HG03565 (cell line): ENCODE results near the gene FDX1.

ENCODE experiments used
- ATAC-seq: cut with Tn5 transposase; IDR thresholded peaks from one replicate; pipeline ENCODE4 v1.9.1; 2021; ENCODE audit warnings: mild to moderate bottlenecking, moderate library complexity; ENCODE audit not compliant: unreplicated experiment

The FDX1 gene

DNA sequence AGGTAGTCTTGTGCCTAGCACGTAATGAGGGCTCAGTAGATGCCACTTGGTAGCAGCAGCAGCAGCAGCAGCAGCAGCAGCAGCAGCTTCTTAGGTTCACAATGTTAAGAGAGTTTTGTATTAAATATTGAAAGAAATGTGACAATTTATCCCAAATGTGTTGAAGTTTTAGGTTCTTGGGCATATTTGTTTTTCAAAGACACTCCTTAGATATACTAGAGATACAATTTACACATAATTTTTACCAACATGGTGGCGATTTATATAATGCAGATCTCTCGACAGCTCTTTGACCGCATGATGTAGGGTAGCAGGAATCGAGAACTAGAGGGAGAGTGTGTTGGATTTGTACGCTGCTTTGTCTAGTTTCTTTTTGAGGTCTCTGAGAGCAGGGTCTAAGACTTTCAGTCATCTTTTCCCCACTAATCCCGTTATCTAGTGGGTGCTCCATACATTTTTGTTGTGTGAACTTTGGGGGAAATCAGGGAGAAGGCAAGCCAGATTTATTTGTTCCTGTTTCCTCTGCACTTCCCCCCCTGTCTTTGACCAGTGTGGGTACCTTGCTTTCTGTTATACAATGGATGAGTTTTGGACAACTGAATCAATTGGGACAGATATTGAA lies 1.4 kb downstream of the FDX1 start:
- no peak for ATAC-seq

- no peak for ATAC-seq
Measured at GRCh38 chr11:110431674-110432073, 1.9 kb downstream of the FDX1 start.

DNA sequence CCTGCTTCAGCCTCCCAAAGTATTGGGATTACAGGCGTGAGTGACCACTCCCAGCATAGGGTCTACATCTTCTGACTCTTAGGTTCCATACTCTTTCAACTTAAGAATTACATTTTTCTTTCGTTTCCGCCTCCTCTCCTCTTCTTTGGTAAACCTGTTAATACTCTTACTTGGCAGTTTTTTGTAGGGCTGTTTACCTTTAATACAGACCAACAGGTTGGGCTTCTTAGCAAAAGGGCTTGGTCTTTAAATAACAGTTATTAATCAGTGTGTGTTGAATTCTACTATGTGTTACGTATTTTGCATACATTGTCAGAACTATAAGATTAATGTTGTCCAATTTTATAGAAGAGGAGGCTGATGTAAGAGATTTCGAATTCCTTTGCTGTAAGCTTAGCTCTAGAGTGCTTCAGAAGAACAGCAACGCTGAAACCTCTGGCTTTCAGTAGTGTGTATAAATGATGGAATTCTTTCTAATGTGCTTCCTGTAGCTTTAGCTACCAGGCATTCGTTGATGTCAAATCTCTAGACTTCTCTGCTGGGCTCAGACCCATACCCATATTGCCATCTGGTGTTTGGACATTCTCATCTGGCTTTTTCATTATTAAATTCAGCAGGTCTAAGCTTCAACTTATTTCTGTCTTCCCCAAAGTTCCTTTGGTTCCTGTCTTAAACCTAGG lies 3.1 kb downstream of the FDX1 start:
- ATAC-seq, result no peak

DNA sequence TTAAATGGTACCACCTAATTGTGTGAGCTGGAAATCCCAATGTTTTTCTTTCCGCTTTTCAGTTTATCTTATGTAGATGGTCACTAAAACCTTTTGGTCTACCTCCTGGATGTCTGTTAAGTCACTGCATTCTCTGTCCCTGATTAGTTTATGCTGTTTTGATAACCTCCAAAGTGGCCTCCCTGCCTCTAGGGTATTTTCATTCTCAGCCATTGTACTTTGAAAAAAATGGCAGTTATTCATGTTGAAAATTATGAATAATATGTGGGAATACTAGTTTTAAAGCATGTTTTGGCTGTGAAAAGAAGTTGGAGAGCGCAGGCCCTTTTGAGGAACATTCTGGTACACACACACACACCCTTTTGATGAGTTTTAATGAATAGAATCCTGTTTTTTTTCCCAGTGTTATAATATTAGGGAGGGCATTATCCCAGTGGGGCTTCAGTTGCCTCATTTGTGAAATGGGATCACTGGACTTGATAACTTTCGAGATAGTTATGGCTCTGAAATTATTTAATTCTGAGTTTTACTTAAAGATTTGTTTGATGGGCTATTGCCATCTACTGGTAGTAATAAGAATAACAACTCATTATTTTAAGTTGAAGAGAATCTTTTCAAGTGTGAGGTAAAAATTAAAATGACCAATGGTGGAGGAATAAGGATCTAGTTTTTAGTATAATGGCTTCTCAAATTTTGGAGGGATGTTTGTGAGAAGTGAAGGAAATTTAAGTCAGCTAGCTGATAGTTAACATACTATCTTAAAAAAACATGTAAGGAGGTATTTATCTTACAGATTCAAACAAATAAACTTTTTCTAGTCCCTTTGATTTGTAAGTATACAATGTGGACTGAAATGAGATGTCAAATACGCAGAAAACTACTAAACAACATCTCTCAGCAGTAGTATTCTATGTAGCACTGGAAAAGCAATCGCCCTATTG lies 3.9 kb downstream of the FDX1 start:
- no peak for ATAC-seq

- no peak for ATAC-seq
Measured at GRCh38 chr11:110434952-110435779, 5.4 kb downstream of the FDX1 start.

DNA sequence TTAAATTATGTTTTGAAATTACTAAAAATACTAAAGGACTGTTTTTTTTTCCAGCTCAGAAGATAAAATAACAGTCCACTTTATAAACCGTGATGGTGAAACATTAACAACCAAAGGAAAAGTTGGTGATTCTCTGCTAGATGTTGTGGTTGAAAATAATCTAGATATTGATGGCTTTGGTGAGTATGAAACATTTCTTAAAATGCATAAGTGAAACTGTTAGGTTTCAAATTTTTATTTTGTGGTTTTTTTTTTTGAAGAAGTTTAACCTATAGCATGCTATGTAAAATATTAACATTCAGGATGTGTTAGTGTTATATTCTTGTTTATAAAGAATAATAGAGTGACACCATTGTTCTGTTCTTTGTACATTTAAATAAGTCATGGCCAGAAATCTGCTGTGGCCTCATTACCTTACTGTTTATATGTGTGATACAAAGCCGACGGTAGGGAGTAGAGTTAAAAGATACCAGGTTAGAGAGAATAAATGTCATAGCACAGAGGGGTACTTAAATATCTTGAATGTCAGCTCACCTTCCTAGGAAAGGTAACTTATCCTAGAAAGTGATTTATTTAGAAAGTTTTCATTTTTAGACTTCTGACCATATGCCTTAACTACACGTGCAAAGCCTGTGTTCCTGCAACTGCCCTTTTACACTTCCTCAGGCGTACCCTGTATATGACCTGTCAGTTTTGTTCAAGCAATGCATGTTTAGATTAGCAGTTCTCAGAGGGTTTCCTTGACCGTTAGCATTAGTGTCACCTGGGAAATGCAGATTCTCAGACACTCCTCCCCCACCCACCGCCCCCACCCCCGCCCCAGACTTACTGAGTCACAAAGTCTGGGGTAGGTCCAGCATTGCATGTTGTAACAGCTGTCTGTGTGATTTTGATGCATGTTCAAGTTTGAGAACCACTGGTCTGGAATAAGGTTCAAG lies 6.3 kb downstream of the FDX1 start:
- ATAC-seq, result no peak

DNA sequence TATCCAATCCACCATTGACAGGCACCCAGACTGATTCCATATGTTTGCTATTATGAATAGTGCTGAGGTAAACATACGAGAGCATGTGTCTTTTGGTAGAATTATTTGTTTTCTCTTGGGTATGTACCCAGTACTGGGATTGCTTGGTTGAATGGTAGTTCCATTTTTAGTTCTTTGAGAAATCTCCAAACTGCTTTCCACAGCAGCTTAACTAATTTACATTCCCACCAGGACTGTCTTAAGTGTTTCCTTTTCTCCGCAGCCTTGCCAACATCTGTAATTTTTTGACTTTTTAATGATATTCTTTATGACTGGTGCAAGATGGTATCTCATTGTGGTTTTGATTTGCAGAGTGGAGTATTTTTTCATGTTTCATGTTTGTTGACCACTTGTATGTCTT lies 8.3 kb downstream of the FDX1 start:
- no peak for ATAC-seq

- ATAC-seq, result no peak
Measured at GRCh38 chr11:110445437-110445836, 15.7 kb downstream of the FDX1 start.

- ATAC-seq, result no peak
Measured at GRCh38 chr11:110446061-110446460, 16.3 kb downstream of the FDX1 start.

DNA sequence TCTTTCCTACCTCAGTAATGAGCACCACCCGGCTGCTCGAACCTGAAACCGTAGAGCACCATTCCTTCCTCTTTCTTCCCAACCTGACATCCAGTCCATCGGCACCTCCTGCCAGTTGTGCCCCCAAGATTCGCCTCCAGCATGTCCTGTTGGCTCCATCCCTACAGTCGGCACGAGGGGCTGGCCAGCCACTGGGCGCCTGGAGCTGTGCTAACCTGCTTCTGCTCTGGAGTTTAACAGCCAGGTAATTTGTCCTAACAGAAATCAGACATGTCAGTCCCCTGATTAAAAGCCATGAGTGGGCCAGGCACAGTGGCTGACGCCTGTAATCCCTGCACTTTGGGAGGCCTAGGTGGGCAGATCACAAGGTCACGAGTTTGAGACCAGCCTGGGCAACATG lies 16.8 kb downstream of the FDX1 start:
- no peak for ATAC-seq

DNA sequence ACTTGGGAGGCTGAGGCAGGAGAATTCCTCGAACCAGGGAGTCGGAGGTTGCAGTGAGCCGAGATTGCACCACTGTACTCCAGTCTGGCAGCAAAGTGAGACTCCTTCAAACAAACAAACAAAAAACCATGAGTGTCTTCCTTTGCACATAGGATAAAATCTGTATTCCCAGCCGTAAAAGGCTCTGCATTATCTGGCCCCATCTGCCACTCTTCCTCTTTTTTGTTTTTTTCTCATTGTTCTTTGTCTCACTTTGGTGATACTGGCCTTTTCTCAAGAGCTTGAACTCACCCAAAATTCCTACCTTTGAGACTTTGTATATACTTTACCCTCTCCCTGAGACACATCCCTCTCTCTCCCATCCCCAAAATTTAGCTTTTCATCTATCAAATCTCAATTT lies 17.6 kb downstream of the FDX1 start:
- ATAC-seq, result no peak

- ATAC-seq, result no peak
Measured at GRCh38 chr11:110447897-110448745, 18.4 kb downstream of the FDX1 start.

- no peak for ATAC-seq
Measured at GRCh38 chr11:110450246-110450645, 20.5 kb downstream of the FDX1 start.

DNA sequence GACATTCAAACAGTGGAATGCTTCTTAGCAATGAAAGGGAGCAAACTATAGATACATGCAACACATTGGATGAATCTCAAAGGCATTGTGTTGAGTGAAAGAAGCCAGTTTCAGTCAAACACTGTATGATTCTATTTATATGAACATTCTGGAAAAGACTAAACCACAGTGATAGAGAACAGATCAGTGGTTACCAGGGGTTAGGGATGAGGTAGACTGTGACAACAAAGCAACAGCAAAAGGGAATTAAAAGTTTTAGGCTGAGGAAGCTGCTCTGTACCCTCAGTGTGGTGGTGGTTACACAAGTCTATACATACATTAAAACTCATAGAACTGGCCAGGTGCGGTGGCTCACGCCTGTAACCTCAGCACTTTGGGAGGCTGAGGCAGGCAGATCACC lies 23.0 kb downstream of the FDX1 start:
- no peak for ATAC-seq

DNA sequence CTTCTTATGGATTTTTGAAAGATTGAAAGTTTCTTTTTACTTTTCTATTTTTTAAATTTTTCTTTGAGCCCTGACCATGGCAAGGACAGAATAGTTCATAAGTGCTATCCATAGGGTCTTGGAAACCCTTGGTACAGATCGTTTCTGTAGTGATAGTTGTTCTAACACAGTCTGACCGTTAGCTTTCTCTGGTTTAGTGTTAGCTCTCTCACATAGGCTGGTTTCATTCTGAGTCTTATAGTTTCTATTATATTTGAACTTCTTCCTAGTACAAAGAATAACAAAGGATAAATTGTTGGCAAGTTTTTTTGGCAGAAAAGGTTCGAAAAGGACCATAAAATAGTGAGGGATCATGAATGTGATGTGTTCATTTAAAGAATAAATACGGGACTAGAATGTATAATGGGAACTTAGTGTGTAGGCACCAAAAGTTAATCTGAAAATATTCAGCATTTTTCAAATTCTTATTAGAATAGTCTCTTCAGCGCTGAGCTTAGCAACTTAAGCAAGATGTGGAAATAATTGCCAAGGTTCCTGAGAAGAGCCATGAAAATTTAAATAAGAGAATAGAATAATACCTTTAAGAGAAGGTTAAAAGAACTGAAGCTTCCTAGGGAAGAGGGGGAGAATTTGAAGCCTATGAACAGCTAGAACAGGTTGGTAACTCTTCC lies 24.1 kb downstream of the FDX1 start:
- peak; percentile 76 for ATAC-seq

DNA sequence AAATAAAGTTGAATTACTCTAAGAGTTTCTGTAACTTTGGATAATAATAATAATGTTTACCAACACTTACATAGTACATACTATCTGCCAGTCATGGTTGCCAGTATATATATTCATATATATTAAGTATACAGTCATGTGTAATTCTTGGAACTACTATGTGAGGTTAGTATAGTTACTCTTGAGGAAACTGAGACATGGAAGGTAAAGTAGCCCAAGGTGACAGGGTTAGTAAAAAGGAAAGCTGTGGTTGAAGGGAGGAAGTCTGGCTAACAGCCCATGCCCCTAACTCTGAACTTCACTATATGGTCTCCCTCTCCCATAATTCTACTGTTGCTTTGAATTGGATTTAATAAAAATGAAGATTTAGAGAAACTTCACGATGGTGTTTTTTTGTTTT lies 24.9 kb downstream of the FDX1 start:
- peak; percentile 39 for ATAC-seq

- ATAC-seq, result peak; percentile 37
Measured at GRCh38 chr11:110455718-110456117, 26.0 kb downstream of the FDX1 start.

DNA sequence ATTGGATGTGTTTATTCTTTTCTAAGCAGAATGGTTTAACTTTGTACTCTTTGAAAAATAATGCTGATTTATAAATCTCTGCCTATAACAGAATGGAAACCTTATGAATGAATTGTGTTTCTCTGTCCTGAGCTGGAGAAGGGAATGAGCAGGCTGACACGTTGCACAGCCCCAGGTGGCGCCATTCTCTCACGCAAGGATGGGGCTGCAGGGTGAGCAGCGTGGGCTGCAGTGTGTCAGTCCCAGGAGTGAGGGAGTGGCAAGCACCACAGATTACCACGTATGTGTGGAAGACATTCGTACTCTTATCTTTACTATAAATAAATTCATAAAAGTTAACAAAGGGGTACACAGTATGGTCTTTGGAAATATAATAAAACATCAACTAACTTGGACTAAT lies 33.4 kb downstream of the FDX1 start:
- ATAC-seq, result no peak
